Osteocyte (in vitro differentiated cells): ENCODE measurements around the gene INPP4A. TPM values are rescaled to one million over a fixed set of nuclear protein-coding genes. Genes with fewer than 3 reads are reported as not detected.

Experiments
- DNase-seq: peaks from one replicate; pipeline ENCODE4 v3.0.0; 2021; ENCODE audit warnings: mixed read lengths; ENCODE audit not compliant: unreplicated experiment; ENCODE audit errors: extremely low spot score
- H3K27ac Mint-ChIP-seq: one replicate; pipeline ENCODE4 v1.8.0; 2021; ENCODE audit warnings: mild to moderate bottlenecking, mixed read lengths; ENCODE audit not compliant: unreplicated experiment
- H3K27me3 Mint-ChIP-seq: one replicate; pipeline ENCODE4 v1.8.0; 2021; ENCODE audit warnings: mixed read lengths; ENCODE audit not compliant: unreplicated experiment
- H3K36me3 Mint-ChIP-seq: one replicate; pipeline ENCODE4 v1.8.0; 2021; ENCODE audit warnings: mixed read lengths; ENCODE audit not compliant: unreplicated experiment
- H3K4me1 Mint-ChIP-seq: one replicate; pipeline ENCODE4 v1.8.0; 2021; ENCODE audit warnings: mixed read lengths; ENCODE audit not compliant: unreplicated experiment
- H3K4me3 Mint-ChIP-seq: one replicate; pipeline ENCODE4 v1.8.0; 2021; ENCODE audit warnings: mild to moderate bottlenecking, moderate library complexity, mixed read lengths; ENCODE audit not compliant: unreplicated experiment
- H3K9me3 Mint-ChIP-seq: one replicate; pipeline ENCODE4 v1.8.0; 2021; ENCODE audit warnings: mixed read lengths; ENCODE audit not compliant: unreplicated experiment
- CTCF ChIP-seq: fragments of 200-600 bp; sonication (generic); IDR thresholded peaks from 2 replicates; pipeline ENCODE4 v1.5.0; 2021; ENCODE audit warnings: antibody characterized with exemption, mild to moderate bottlenecking, moderate library complexity
- total RNA-seq: library from RNA; stranded (reverse); gene quantifications from 2 replicates; pipeline ENCODE4 v1.2.1, GENCODE V29; 2021

Gene INPP4A
- total RNA-seq, 1 donor from 2014 or later: 31.4 TPM

DNA sequence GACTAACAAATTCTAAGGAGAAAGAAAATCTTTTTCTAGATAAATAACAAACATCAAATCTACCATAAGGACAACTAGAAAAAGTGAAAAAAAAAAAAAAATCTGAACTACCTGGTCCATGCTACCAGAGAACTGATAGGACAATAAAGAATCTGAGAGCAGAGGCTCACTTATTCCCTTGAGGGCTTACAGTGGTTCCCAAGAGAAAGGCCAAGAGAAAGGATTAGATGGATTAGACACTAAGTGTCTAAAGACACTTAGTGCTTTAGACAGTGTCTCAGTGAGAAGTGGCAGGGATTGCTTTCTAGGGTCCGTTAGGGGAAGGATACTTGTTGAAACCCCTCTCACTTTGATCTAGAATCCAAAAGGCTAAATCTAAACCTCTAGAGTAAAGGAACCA lies 85.5 kb downstream of the INPP4A start:
- peaks cover 10% of the 10 kb centered on the region for H3K9me3 Mint-ChIP-seq
- TF ChIP-seq CTCF: no peak
- no peak overlapping the region for H3K27ac Mint-ChIP-seq
- no peak for DNase-seq
- no peaks in the 10 kb centered on the region for H3K27me3 Mint-ChIP-seq
- no peak overlapping the region for H3K4me3 Mint-ChIP-seq
- H3K36me3 Mint-ChIP-seq: peaks cover 15% of the 10 kb centered on the region
- no peaks in the 10 kb centered on the region for H3K4me1 Mint-ChIP-seq

- peaks cover 9% of the 10 kb centered on the region for H3K9me3 Mint-ChIP-seq
- no peak for TF ChIP-seq CTCF
- no peak overlapping the region for H3K27ac Mint-ChIP-seq
- no peak overlapping the region for H3K4me3 Mint-ChIP-seq
- peaks cover 18% of the 10 kb centered on the region for H3K36me3 Mint-ChIP-seq
- peak; percentile 65 for DNase-seq
- no peaks in the 10 kb centered on the region for H3K4me1 Mint-ChIP-seq
- H3K27me3 Mint-ChIP-seq: no peaks in the 10 kb centered on the region
Measured at GRCh38 chr2:98532756-98533155, 88.1 kb downstream of the INPP4A start.

- H3K9me3 Mint-ChIP-seq: peaks cover under 1% of the 10 kb centered on the region
- H3K4me1 Mint-ChIP-seq: no peaks in the 10 kb centered on the region
- no peak for TF ChIP-seq CTCF
- no peak overlapping the region for H3K4me3 Mint-ChIP-seq
- peaks cover 14% of the 10 kb centered on the region for H3K36me3 Mint-ChIP-seq
- H3K27me3 Mint-ChIP-seq: no peaks in the 10 kb centered on the region
- no peak for DNase-seq
- no peak overlapping the region for H3K27ac Mint-ChIP-seq
Measured at GRCh38 chr2:98533547-98533946, 88.9 kb downstream of the INPP4A start.

DNA sequence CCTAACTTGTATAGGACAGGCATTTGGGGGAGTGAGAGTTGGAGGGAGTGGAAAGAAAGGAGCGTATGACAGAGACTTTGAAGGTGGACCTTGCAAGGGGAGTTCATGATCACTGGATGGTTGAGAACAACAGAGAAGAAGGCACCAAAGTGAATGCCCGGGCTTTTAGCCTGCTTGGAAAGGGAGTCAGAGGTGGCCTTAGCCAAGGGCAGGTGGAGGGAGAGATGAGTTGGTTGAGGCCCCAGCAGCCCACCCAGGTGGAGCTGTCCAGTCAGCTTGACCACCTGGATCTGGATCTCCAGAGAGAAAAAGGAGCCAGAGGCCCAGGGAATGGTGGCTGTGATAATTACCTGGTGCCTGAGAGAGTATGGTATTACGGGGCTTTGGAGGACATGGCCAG lies 90.1 kb downstream of the INPP4A start:
- DNase-seq: no peak
- TF ChIP-seq CTCF: no peak
- H3K4me1 Mint-ChIP-seq: no peaks in the 10 kb centered on the region
- no peak overlapping the region for H3K4me3 Mint-ChIP-seq
- no peaks in the 10 kb centered on the region for H3K27me3 Mint-ChIP-seq
- peaks cover 19% of the 10 kb centered on the region for H3K36me3 Mint-ChIP-seq
- H3K27ac Mint-ChIP-seq: no peak overlapping the region
- no peaks in the 10 kb centered on the region for H3K9me3 Mint-ChIP-seq

- TF ChIP-seq CTCF: no peak
- Mint-ChIP-seq H3K9me3 (no peaks in the 10 kb centered on the region), H3K27ac (no peak overlapping the region)
Measured at GRCh38 chr2:98535971-98536677, 91.5 kb downstream of the INPP4A start.

More at GRCh38 chr2:98535971-98536677, 91.5 kb downstream of the INPP4A start:
- Mint-ChIP-seq H3K36me3 (peaks cover 25% of the 10 kb centered on the region), H3K4me1 (no peaks in the 10 kb centered on the region), H3K27me3 (no peaks in the 10 kb centered on the region), H3K4me3 (no peak overlapping the region)
- no peak for DNase-seq
